OCI-LY7 (cell line): ENCODE measurements around the gene MBTPS1. TPM values are rescaled to one million over a fixed set of nuclear protein-coding genes. Genes with fewer than 3 reads are reported as not detected.
A peak's percentile ranks its signal among the peaks of the same experiment; 100 is the strongest.

Source experiments
- BruUV-seq: library from RNA; stranded (reverse); fragments of 400-500 nt; replicated peaks from 2 replicates; lab custom pipeline; 2021; lab: Mats Ljungman, UMichigan
- CTCF ChIA-PET: fragments of 300-600 bp; sonication (Branson Sonifier 250); formaldehyde crosslinking; loops from one replicate; lab custom pipeline; 2022; ENCODE audit warnings: antibody characterized with exemption; ENCODE audit not compliant: unreplicated experiment; lab: Charles Lee
- POLR2A ChIA-PET: fragments of 300-600 bp; sonication (Branson Sonifier 250); formaldehyde crosslinking; loops from one replicate; lab custom pipeline; 2022; ENCODE audit warnings: antibody characterized with exemption; lab: Charles Lee
- DNase-seq: peaks from one replicate; pipeline ENCODE4 v3.0.0-alpha.2; 2015; ENCODE audit warnings: low spot score
- H2AFZ ChIP-seq: fragments of 200-600 bp; sonication (generic), shearing (Covaris generic); 2 replicates; pipeline ENCODE4 v1.6.1; 2014; ENCODE audit warnings: mild to moderate bottlenecking, antibody characterized with exemption, low read length, moderate library complexity
- H3K27ac ChIP-seq: fragments of 200-600 bp; sonication (generic); 2 replicates; pipeline ENCODE4 v1.5.1; 2014; ENCODE audit warnings: mixed run types, low read depth, mild to moderate bottlenecking, moderate library complexity, low read length, inconsistent platforms; ENCODE audit not compliant: poor library complexity, severe bottlenecking
- H3K36me3 ChIP-seq: fragments of 200-600 bp; sonication (generic); 2 replicates; pipeline ENCODE4 v1.6.1; 2014; ENCODE audit warnings: mild to moderate bottlenecking, antibody characterized with exemption, low read length, moderate library complexity, mixed read lengths; ENCODE audit not compliant: insufficient read depth
- H3K4me1 ChIP-seq: fragments of 200-600 bp; sonication (generic); 2 replicates; pipeline ENCODE4 v1.5.1; 2014; ENCODE audit warnings: mild to moderate bottlenecking, low read length; ENCODE audit not compliant: insufficient read depth, poor library complexity, severe bottlenecking
- H3K4me2 ChIP-seq: fragments of 200-600 bp; sonication (generic); 2 replicates; pipeline ENCODE4 v1.6.1; 2014; ENCODE audit warnings: mild to moderate bottlenecking, low read length
- H3K4me3 ChIP-seq: fragments of 200-600 bp; sonication (generic); 2 replicates; pipeline ENCODE4 v1.5.1; 2014; ENCODE audit warnings: mild to moderate bottlenecking, low read depth, low read length; ENCODE audit not compliant: poor library complexity, severe bottlenecking
- H3K79me2 ChIP-seq: fragments of 200-600 bp; sonication (generic); 2 replicates; pipeline ENCODE4 v1.6.1; 2016; ENCODE audit warnings: low read depth, mild to moderate bottlenecking, low read length, moderate library complexity, mixed read lengths; ENCODE audit not compliant: insufficient read depth
- H3K9me2 ChIP-seq: fragments of 200-600 bp; sonication (generic); 2 replicates; pipeline ENCODE4 v1.6.1; 2016; ENCODE audit warnings: mild to moderate bottlenecking, low read length, mixed read lengths; ENCODE audit not compliant: insufficient read depth
- H3K9me3 ChIP-seq: fragments of 200-600 bp; sonication (generic); 2 replicates; pipeline ENCODE4 v1.6.1; 2014; ENCODE audit warnings: mild to moderate bottlenecking, mixed run types, low read length, mixed read lengths
- H4K20me1 ChIP-seq: fragments of 200-600 bp; sonication (generic); 2 replicates; pipeline ENCODE4 v1.6.1; 2014; ENCODE audit warnings: mild to moderate bottlenecking, antibody characterized with exemption, low read length, moderate library complexity, mixed read lengths; ENCODE audit not compliant: insufficient read depth
- EZH2phosphoT487 ChIP-seq: fragments of 200-600 bp; sonication (generic); IDR thresholded peaks from 2 replicates; pipeline ENCODE4 v1.6.1; 2018; ENCODE audit warnings: low read depth, borderline replicate concordance, mild to moderate bottlenecking, mixed run types, antibody characterized with exemption, low read length, moderate library complexity, mixed read lengths
- intact Hi-C: fragments of 100-400 bp; cut with micrococcal nuclease; formaldehyde crosslinking; loops from one replicate; pipeline ENCODE4 v1.10.0; 2022; ENCODE audit not compliant: unreplicated experiment
- total RNA-seq, 2 experiments: library from RNA; depleted of rRNA in 1 of 2; stranded (reverse); fragments of >200 nt in 1 of 2; shearing (Covaris generic) in 1 of 2; gene quantifications; 2 replicates each; pipeline ENCODE4 v1.2.3, GENCODE V29; 2014 to 2022
- TF ChIP-seq, protein P1 (sequence below): fragments of 200-600 bp; sonication (generic); conservative IDR thresholded peaks from 2 replicates; pipeline ENCODE4 v1.5.1; 2014; ENCODE audit warnings: mild to moderate bottlenecking, antibody characterized with exemption, low read length, moderate library complexity, mixed read lengths

Gene MBTPS1
- total RNA-seq, 2 experiments from 2014 or later, result 49.6 to 65.2 TPM

DNA sequence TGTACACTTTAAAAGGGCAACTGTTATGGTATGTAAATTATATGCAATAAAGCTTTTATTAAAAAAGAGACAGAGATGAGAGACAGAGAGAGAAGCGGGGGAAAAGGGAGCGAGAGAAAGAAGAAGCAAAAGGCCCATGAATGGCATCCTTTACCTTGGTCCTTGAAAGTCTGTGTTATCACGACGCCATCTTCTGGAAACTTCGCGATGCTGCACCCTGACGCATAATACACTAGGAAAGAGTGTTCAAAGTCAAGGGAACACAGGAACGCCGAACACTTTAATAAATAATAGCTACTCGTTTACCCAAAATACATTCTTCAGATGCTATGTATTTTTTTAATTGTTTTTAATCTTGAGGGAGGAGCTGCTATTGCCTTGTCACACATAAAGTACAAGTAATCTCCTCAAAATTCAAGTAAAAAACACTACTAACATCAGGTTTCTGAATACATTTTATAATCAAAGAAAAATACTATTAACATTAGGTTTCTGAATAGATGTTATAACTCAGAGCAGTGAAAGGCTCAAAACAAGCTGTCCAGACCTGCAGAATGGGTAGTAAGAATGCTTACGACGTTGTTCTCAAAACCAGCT, 51.1 kb downstream of the MBTPS1 start:
- POLR2A ChIA-PET, result interaction anchor here (0.7 kb wide), 1 partner anchor 27 kb away, joined by 3 read pairs; no protein-coding TSS in a partner anchor

DNA sequence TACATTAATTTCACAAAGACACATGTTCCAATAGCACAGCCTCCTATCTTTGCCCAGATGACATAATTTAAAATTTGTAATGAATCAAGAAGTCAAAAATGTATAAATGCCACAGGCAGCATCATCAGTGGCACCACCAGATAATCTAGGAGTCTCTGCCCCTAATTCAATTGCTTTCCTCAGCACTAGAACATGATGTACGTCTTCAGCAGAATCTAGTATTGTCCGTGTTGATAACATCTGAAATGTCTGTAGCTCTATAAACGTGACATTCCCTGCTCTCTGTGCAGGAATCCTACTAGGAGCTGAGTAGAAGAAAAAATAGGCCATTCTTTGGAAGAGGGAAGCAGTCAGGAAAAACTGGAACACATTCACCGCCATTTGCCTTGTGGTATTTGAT, 52.8 kb downstream of the MBTPS1 start:
- Histone ChIP-seq H3K4me3 (no peak overlapping the region), H2AFZ (no peak overlapping the region), H3K4me1 (no peaks in the 10 kb centered on the region), H3K9me2 (no peaks in the 10 kb centered on the region), H3K79me2 (no peaks in the 10 kb centered on the region), H4K20me1 (no peaks in the 10 kb centered on the region), H3K36me3 (peaks cover 95% of the 10 kb centered on the region), H3K9me3 (no peaks in the 10 kb centered on the region), H3K4me2 (no peak overlapping the region), H3K27ac (no peak overlapping the region)
- TF ChIP-seq EZH2phosphoT487, result no peak
- TF ChIP-seq, protein P1, sequence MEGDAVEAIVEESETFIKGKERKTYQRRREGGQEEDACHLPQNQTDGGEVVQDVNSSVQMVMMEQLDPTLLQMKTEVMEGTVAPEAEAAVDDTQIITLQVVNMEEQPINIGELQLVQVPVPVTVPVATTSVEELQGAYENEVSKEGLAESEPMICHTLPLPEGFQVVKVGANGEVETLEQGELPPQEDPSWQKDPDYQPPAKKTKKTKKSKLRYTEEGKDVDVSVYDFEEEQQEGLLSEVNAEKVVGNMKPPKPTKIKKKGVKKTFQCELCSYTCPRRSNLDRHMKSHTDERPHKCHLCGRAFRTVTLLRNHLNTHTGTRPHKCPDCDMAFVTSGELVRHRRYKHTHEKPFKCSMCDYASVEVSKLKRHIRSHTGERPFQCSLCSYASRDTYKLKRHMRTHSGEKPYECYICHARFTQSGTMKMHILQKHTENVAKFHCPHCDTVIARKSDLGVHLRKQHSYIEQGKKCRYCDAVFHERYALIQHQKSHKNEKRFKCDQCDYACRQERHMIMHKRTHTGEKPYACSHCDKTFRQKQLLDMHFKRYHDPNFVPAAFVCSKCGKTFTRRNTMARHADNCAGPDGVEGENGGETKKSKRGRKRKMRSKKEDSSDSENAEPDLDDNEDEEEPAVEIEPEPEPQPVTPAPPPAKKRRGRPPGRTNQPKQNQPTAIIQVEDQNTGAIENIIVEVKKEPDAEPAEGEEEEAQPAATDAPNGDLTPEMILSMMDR, result no peak
- ChIA-PET POLR2A (no interaction called here), CTCF (no interaction called here)
- no TSS peak for BruUV-seq
- no peak for DNase-seq
- intact Hi-C loops, result loop anchor here (2.0 kb wide), 1 partner anchor 237 kb away; no protein-coding TSS in a partner anchor

More for the DNA sequence above, 51.1 kb downstream of the MBTPS1 start:
- Histone ChIP-seq H3K79me2 (no peaks in the 10 kb centered on the region), H3K9me3 (no peaks in the 10 kb centered on the region), H3K4me1 (no peaks in the 10 kb centered on the region), H3K36me3 (peaks cover 95% of the 10 kb centered on the region), H3K27ac (no peak overlapping the region), H3K9me2 (no peaks in the 10 kb centered on the region), H2AFZ (no peak overlapping the region), H3K4me3 (no peak overlapping the region), H4K20me1 (no peaks in the 10 kb centered on the region), H3K4me2 (no peak overlapping the region)
- intact Hi-C loops, result loop anchor here (1.0 to 2.0 kb wide), 2 partner anchors 109 to 239 kb away; no protein-coding TSS in a partner anchor
- no TSS peak for BruUV-seq
- DNase-seq, result peak; percentile 59
- TF ChIP-seq EZH2phosphoT487, result no peak
- TF ChIP-seq, protein P1, result peak; percentile 82
- CTCF ChIA-PET, result interaction anchor here (1.0 to 1.6 kb wide), 2 partner anchors 52 to 107 kb away, joined by 3 to 7 read pairs; no protein-coding TSS in a partner anchor
